K562 (cell line): ENCODE measurements around the gene RNF168. TPM values are rescaled to one million over a fixed set of nuclear protein-coding genes. Genes with fewer than 3 reads are reported as not detected.
A peak's percentile ranks its signal among the peaks of the same experiment; 100 is the strongest.

ENCODE experiments used
- ATAC-seq: fragments of 200-7000 bp; cut with Tn5 transposase; 3 replicates; pipeline ENCODE4 v1.9.1; 2020; ENCODE audit warnings: moderate library complexity
- BruUV-seq: library from RNA; stranded (reverse); fragments of 400-500 nt; replicated peaks from 2 replicates; lab custom pipeline; 2021; lab: Mats Ljungman, UMichigan
- CTCF ChIA-PET: fragments of 300-600 bp; formaldehyde crosslinking; extraction: SDS; loops from one replicate; lab custom pipeline; 2021; ENCODE audit warnings: low intra/inter-chr PET ratio; lab: Yijun Ruan, JAX
- POLR2A ChIA-PET: fragments of 300-600, 350-650 bp; sonication (Branson Sonifier 250); formaldehyde crosslinking; extraction: SDS; loops from one replicate; lab custom pipeline; 2021; ENCODE audit warnings: antibody characterized with exemption, inconsistent platforms; lab: Yijun Ruan, JAX
- DNase-seq, 4 experiments: peaks; one replicate each; pipeline versions ENCODE4 v3.0.0 to v3.0.0-alpha.2; 2011 to 2018; ENCODE audit warnings: low spot score in 3 of 4, mixed read lengths in 3 of 4; ENCODE audit errors: extremely low read depth in 1 of 4
- FAIRE-seq: peaks from 2 replicates; lab custom pipeline; 2011; peaks lifted over from hg19 to GRCh38; lab: Jason Lieb, UNC
- H2AFZ ChIP-seq: 2 replicates; pipeline ENCODE4 v1.6.0; 2011; ENCODE audit warnings: low read depth, low read length, control low read depth, inconsistent platforms
- H3K27ac ChIP-seq: fragments of 200-600 bp; 3 replicates; pipeline ENCODE4 v1.8.0; 2011; ENCODE audit warnings: low read depth, mild to moderate bottlenecking, control low read depth, inconsistent platforms, low read length, moderate library complexity, mixed read lengths; ENCODE audit errors: extremely low read depth
- H3K27me3 ChIP-seq, 2 experiments: fragments of 300-600 bp in 1 of 2; 2 replicates in 1 of 2; 3 replicates in 1 of 2; pipeline versions ENCODE4 v1.6.0 to v1.8.0; 2011; ENCODE audit warnings: inconsistent platforms in 2 of 2, low read length in 2 of 2, mild to moderate bottlenecking in 1 of 2, mixed read lengths in 1 of 2, moderate library complexity in 1 of 2; ENCODE audit not compliant: control insufficient read depth in 2 of 2, insufficient read depth in 2 of 2
- H3K36me3 ChIP-seq: fragments of 300-600 bp; 3 replicates; pipeline ENCODE4 v1.8.0; 2011; ENCODE audit warnings: mild to moderate bottlenecking, low read length, inconsistent platforms; ENCODE audit not compliant: control insufficient read depth, insufficient read depth
- H3K4me1 ChIP-seq, 2 experiments: fragments of 200-600 bp in 1 of 2; replicated peaks in 1 of 2; 2 replicates in 1 of 2; 3 replicates in 1 of 2; pipeline versions ENCODE4 v1.5.1 to v1.8.0; 2011; ENCODE audit warnings: inconsistent platforms in 2 of 2, low read length in 2 of 2, mild to moderate bottlenecking in 1 of 2, mixed read lengths in 1 of 2, moderate library complexity in 1 of 2; ENCODE audit not compliant: control insufficient read depth in 2 of 2, insufficient read depth in 2 of 2
- H3K4me2 ChIP-seq: 2 replicates; pipeline ENCODE4 v1.6.1; 2011; ENCODE audit warnings: low read length, control low read depth, inconsistent platforms, mixed read lengths; ENCODE audit not compliant: insufficient read depth
- H3K4me3 ChIP-seq: fragments of 200-600 bp; sonication (generic), shearing (Covaris generic); 2 replicates; pipeline ENCODE4 v1.5.1; 2016; ENCODE audit warnings: control low read depth, inconsistent platforms
- H3K79me2 ChIP-seq: fragments of 200-600 bp; 3 replicates; pipeline ENCODE4 v1.8.0; 2011; ENCODE audit warnings: low read length, inconsistent platforms; ENCODE audit not compliant: control insufficient read depth, insufficient read depth
- H3K9ac ChIP-seq, 2 experiments: 2 replicates each; pipeline versions ENCODE4 v1.6.0 to v1.6.1; 2011; ENCODE audit warnings: low read depth in 2 of 2, low read length in 2 of 2, control low read depth in 1 of 2, inconsistent platforms in 1 of 2, mild to moderate bottlenecking in 1 of 2, mixed read lengths in 1 of 2; ENCODE audit not compliant: insufficient read depth in 1 of 2
- H3K9me1 ChIP-seq: one replicate; pipeline ENCODE4 v1.6.0; 2011; ENCODE audit warnings: inconsistent platforms, mild to moderate bottlenecking, low read length, moderate library complexity; ENCODE audit not compliant: control insufficient read depth, insufficient read depth
- H3K9me3 ChIP-seq: replicated peaks from 2 replicates; pipeline ENCODE4 v1.5.1; 2011; ENCODE audit warnings: low read depth, low read length, inconsistent platforms; ENCODE audit not compliant: control insufficient read depth, insufficient read depth
- H4K20me1 ChIP-seq: replicated peaks from 2 replicates; pipeline ENCODE4 v1.6.1; 2011; ENCODE audit warnings: low read length, inconsistent platforms, mixed read lengths; ENCODE audit not compliant: control insufficient read depth, insufficient read depth
- MEIS2 ChIP-seq: fragments of 450-650 bp; IDR thresholded peaks from 2 replicates; pipeline ENCODE4 v1.6.1; 2014; ENCODE audit warnings: mild to moderate bottlenecking; ENCODE audit not compliant: partially characterized antibody
- MTA1 ChIP-seq: fragments of 450-650 bp; IDR thresholded peaks from 2 replicates; pipeline ENCODE4 v1.6.1; 2017; ENCODE audit warnings: borderline replicate concordance
- TAF9B ChIP-seq: fragments of 450-650 bp; IDR thresholded peaks from 2 replicates; pipeline ENCODE4 v1.6.1; 2018; ENCODE audit warnings: mild to moderate bottlenecking; ENCODE audit not compliant: partially characterized antibody
- XRCC3 ChIP-seq: fragments of 450-650 bp; IDR thresholded peaks from 2 replicates; pipeline ENCODE4 v1.6.1; 2017; ENCODE audit warnings: mild to moderate bottlenecking, moderate library complexity
- ZNF511 ChIP-seq: sonication (generic); formaldehyde crosslinking; IDR thresholded peaks from 2 replicates; pipeline ENCODE4 v1.8.0; 2022; ENCODE audit warnings: mild to moderate bottlenecking, missing genetic modification reagents
- ZNF551 ChIP-seq: fragments of 250-450 bp; sonication (Bioruptor Pico); IDR thresholded peaks from 2 replicates; pipeline ENCODE4 v1.5.0; 2021; ENCODE audit warnings: mild to moderate bottlenecking, moderate library complexity
- WGBS: fragments of 100-300 bp; shearing (Covaris generic); methylation state at CpG from one replicate; pipeline ENCODE4 v1.1.6; 2016; ENCODE audit warnings: low coverage, mixed read lengths; ENCODE audit not compliant: insufficient coverage; ENCODE audit errors: missing lambda C conversion rate; 5-methylcytosine and 5-hydroxymethylcytosine counted together
- in situ Hi-C: fragments of 300-500 bp; cut with MboI; formaldehyde crosslinking; loops from 4 replicates; pipeline ENCODE4 v1.15.0; 2018; ENCODE audit warnings: inconsistent platforms, mixed read lengths
- intact Hi-C: fragments of 100-400 bp; cut with micrococcal nuclease; formaldehyde crosslinking; loops from 2 replicates; pipeline ENCODE4 v1.14.2; 2022
- polyA plus RNA-seq, 8 experiments: library from polyadenylated mRNA; depleted of rRNA in 4 of 8; stranded (reverse) in 5 of 8; unstranded in 3 of 8; fragments of >200 nt; fragmentation: Nextera tagmentation in 2 of 8; fragmentation: Illumina TruSeq in 1 of 8; extraction: Ambion mirVana in 2 of 8; extraction: Trizol in 1 of 8; gene quantifications; 2 replicates each; pipeline versions ENCODE4 v1.2.1 to v1.2.3, GENCODE V29; 2011 to 2014; ENCODE audit warnings: inconsistent platforms in 1 of 8, missing spikeins in 1 of 8
- total RNA-seq, 7 experiments: library from RNA; depleted of rRNA in 6 of 7; stranded (reverse); fragments of >200 nt in 6 of 7; fragmentation: Illumina TruSeq in 2 of 7; extraction: Trizol in 2 of 7; gene quantifications; 2 replicates each; pipeline versions ENCODE4 v1.2.1 to v1.2.3, GENCODE V29; 2011 to 2021; ENCODE audit warnings: low replicate concordance in 1 of 7
- TF ChIP-seq, protein P1 (sequence below): fragments of 250-450 bp; sonication (Bioruptor Pico); IDR thresholded peaks from 2 replicates; pipeline ENCODE4 v1.4.0; 2020; ENCODE audit warnings: mild to moderate bottlenecking, moderate library complexity

RNF168 gene
- total and polyA plus RNA-seq, 9 of the 15 experiments (the other 6 are each of a cell fraction or from before 2014, with no cell fraction given), result 6.0 to 32.1 (median 16.6) TPM

DNA sequence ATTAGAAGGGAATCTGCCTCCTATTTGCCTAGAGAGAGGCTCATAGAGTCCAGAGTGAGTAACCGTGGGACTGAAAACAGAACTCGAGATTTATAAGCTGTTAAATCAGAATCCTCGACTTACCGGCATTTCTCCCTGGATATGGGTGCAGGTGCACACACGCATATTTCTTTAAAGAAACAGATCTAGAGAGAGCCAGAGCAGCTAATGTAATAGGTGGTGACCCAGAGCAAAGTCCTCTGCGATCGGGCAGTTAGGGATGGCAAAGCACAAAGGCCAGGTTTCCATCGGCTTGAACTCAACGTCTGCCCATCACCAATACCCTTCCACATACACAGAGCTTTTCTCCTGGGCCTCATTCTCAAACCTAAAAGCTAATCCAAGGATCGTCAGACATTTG, 13.8 kb downstream of the RNF168 start:
- CTCF ChIA-PET, result no interaction called here
- Histone ChIP-seq H3K9me1 (no peaks in the 10 kb centered on the region), H3K36me3 (peaks cover 53% of the 10 kb centered on the region), H3K27ac (no peak overlapping the region), H2AFZ (no peak overlapping the region), H3K4me2 (no peak overlapping the region), H4K20me1 (peaks cover 17% of the 10 kb centered on the region; the same call in 1 of the 2 replicates), H3K4me3 (no peak overlapping the region)
- no peak for DNase-seq
- POLR2A ChIA-PET, result interaction anchor here (0.6 to 1.9 kb wide), 3 partner anchors 9 to 173 kb away, joined by 3 to 6 read pairs (median 4); no protein-coding TSS in a partner anchor
- in situ Hi-C loops (no loop called here), intact Hi-C loops (no loop called here)
- TF ChIP-seq ZNF511 (CRISPR knock-in tag) (no peak), XRCC3 (no peak), MEIS2 (no peak), TAF9B (no peak), ZNF551 (no peak), MTA1 (no peak)
- TF ChIP-seq, protein P1, sequence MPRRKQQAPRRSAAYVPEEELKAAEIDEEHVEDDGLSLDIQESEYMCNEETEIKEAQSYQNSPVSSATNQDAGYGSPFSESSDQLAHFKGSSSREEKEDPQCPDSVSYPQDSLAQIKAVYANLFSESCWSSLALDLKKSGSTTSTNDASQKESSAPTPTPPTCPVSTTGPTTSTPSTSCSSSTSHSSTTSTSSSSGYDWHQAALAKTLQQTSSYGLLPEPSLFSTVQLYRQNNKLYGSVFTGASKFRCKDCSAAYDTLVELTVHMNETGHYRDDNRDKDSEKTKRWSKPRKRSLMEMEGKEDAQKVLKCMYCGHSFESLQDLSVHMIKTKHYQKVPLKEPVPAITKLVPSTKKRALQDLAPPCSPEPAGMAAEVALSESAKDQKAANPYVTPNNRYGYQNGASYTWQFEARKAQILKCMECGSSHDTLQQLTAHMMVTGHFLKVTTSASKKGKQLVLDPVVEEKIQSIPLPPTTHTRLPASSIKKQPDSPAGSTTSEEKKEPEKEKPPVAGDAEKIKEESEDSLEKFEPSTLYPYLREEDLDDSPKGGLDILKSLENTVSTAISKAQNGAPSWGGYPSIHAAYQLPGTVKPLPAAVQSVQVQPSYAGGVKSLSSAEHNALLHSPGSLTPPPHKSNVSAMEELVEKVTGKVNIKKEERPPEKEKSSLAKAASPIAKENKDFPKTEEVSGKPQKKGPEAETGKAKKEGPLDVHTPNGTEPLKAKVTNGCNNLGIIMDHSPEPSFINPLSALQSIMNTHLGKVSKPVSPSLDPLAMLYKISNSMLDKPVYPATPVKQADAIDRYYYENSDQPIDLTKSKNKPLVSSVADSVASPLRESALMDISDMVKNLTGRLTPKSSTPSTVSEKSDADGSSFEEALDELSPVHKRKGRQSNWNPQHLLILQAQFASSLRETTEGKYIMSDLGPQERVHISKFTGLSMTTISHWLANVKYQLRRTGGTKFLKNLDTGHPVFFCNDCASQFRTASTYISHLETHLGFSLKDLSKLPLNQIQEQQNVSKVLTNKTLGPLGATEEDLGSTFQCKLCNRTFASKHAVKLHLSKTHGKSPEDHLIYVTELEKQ, result no peak
- TF ChIP-seq, all 486 proteins: peak for 0
- BruUV-seq, result no TSS peak
- Histone ChIP-seq H3K9me3 (no peaks in the 10 kb centered on the region), H3K79me2 (peaks cover 70% of the 10 kb centered on the region), H3K9ac (0 out of 4 replicates have a peak overlapping the region, but pooled peaks of 1 of the 2 experiments have one; percentile 26), H3K27me3 (no peaks in the 10 kb centered on the region), H3K4me1 (no peaks in the 10 kb centered on the region; a peak in 2 of 5 replicates)
- FAIRE-seq (no peak), ATAC-seq (no peak)
- WGBS, result 90% methylated on average over 10 of the region's 10 CpGs
